ENCODE measurements around the gene EPB41L3.

The EPB41L3 gene

DNA sequence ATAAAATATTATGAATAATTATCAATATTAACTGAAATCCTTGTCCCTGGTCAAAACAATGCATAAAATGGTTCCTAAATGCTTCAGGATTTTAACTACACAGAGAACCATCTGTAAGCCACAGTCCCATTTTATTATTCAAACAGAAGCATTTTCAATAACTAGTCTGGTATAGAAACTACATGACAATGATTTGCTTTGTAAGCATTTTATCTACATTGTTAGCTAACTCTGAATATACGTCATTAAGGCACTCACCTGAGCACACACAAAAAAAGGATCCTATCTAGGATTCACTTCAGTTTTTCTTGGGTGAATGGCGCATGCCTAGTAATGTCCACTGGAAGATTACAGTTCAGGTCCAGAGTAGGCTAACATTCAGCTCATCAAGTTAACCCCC, 22.8 kb downstream of the EPB41L3 start:
- DNase-seq (ENCODE audit: low read depth), result no peak
- no peak overlapping the region for H3K4me3 ChIP-seq (ENCODE audit: low read depth, low read length)
- TF ChIP-seq, protein P1, sequence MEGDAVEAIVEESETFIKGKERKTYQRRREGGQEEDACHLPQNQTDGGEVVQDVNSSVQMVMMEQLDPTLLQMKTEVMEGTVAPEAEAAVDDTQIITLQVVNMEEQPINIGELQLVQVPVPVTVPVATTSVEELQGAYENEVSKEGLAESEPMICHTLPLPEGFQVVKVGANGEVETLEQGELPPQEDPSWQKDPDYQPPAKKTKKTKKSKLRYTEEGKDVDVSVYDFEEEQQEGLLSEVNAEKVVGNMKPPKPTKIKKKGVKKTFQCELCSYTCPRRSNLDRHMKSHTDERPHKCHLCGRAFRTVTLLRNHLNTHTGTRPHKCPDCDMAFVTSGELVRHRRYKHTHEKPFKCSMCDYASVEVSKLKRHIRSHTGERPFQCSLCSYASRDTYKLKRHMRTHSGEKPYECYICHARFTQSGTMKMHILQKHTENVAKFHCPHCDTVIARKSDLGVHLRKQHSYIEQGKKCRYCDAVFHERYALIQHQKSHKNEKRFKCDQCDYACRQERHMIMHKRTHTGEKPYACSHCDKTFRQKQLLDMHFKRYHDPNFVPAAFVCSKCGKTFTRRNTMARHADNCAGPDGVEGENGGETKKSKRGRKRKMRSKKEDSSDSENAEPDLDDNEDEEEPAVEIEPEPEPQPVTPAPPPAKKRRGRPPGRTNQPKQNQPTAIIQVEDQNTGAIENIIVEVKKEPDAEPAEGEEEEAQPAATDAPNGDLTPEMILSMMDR (IDR thresholded peaks at IDR 0.05; ENCODE audit: control insufficient read depth, extremely low read depth, insufficient read depth), result no peak

DNA sequence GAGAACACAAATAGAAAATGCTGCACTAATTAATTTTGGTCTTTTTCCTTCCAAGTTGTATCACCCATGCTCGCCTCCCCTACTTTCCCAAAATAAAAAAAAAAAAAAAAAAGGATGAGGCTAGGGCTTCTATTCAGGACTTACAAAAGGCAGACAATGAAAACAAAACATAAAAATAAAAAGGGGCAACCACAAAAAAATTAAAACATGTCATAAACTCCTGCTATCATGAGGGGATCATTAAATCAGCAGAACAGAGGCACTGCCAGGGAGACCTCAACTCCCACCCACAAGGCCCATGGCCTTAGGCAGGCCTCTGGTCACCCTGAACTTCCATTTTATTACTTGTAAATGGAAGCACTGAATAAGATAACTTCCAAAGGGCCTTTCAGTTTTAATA, 23.3 kb downstream of the EPB41L3 start:
- no peak overlapping the region for H3K4me3 ChIP-seq (ENCODE audit: low read depth, low read length)
- no peak for DNase-seq (ENCODE audit: low read depth)
- TF ChIP-seq, protein P1 (IDR thresholded peaks at IDR 0.05; ENCODE audit: control insufficient read depth, extremely low read depth, insufficient read depth), result no peak

DNA sequence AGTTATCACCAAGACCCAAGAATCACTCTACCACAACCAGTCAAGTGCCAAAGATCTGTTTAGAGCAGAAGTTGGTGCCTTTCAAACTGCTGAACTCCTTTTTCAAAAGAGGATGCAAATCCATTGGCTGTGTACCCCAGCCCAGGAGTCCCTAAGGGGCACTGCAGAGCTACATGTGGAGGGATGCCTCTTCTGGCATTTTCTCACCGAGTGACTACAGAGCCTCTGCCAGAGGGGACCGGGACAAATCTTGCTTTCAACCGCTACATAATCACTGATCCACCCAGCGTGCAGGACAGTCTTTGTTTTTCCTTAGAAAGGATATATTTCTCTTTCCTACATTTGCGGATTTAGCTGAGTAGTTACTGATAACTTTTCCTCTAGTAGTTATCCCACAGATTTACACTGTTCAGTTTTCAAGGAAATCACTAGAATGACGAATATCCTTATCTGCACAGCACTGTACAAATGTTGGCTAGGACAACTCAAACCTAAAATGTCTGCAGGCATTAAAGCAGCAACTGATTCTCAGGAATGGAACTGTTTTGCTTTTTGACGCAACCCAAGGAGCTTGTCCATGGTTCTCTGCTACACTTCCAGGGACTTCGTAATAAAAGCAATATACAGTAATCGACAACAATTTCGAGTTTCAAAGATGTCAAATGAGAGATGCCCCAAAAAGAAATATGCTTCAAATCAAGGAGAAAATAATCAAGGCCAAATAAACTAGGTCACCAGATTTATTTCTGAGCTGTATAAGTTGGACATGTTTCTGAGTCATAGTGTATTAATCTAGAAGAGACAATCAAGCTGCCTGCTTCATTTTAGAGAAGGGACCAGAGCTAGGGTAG, 24.1 kb downstream of the EPB41L3 start:
- no peak for DNase-seq (ENCODE audit: low read depth)
- no peak overlapping the region for H3K4me3 ChIP-seq (ENCODE audit: low read depth, low read length)
- TF ChIP-seq, protein P1 (IDR thresholded peaks at IDR 0.05; ENCODE audit: control insufficient read depth, extremely low read depth, insufficient read depth), result no peak

DNA sequence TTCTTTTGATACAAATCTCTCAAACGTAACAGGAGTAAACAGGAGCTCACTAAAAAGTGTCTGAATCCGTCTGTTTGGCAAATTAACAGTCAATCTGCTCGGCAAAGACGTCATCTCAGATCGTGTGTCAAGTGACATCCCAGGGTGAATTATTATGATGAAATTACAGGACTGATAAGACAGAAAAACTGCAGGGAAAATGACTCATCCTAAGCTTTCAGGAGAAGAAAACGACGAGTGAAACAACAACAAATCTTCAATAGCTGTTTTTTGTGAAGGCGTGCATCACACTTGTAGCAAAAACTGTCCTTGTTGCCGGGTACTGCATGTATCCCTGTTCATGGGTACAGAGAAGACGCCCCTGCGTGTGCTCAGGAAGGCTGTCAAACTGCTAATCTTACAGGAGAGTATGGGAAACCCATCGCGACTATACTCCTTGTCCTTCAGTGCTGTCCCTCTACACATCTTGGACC, 24.9 kb downstream of the EPB41L3 start:
- TF ChIP-seq, protein P1 (IDR thresholded peaks at IDR 0.05; ENCODE audit: control insufficient read depth, extremely low read depth, insufficient read depth), result no peak
- no peak for DNase-seq (ENCODE audit: low read depth)
- H3K4me3 ChIP-seq (ENCODE audit: low read depth, low read length), result no peak overlapping the region

DNA sequence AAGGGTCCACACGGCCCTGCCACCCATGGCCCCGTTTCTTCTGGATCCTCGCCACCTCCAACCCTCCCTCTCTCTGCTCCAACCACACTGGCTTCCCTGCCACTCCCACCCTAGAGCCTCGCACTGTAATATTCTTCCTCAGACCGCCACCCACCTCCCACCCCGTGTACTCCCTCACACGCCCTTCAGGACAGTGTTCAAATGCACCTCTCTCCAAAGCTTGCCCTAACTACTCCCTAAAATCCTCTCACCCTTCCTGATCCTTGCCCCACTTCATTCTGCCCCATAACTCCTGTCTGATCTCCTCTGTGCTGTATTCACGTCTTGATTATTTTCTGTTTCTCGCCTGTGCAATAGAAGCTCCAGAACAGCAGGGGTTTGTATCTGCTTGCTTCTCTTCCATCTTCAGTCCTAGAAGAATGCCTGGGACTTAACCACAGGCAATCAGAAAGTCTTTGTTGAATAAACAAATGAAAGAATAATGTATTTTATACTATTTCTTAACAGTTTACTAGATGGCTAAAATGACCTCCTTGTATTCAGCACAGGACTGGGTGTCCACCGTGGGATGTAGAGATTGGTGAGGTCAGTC, 25.5 kb downstream of the EPB41L3 start:
- H3K4me3 ChIP-seq (ENCODE audit: low read depth, low read length), result no peak overlapping the region
- TF ChIP-seq, protein P1 (IDR thresholded peaks at IDR 0.05; ENCODE audit: control insufficient read depth, extremely low read depth, insufficient read depth), result no peak
- DNase-seq (ENCODE audit: low read depth), result no peak

DNA sequence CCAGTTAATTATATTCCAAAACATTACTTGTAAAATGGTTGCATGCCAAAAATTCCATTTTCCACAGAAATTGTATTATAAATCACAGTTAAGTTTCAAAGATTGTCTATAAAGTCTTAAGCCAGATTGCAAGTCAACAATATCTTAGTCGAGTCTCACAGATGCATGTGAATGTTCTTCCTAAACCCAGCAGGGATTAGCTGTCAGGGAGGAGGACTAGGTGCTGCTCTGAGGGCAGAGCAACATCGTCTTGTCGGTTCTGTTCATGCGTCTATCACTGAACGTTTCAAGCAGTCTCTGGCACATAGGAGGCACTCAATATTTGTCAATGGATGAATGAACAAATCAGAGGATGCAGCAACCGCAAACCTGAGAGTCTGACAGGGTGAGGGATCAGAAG, 27.0 kb downstream of the EPB41L3 start:
- DNase-seq (ENCODE audit: low read depth), result no peak

More for the DNA sequence above, 27.0 kb downstream of the EPB41L3 start:
- no peak overlapping the region for H3K4me3 ChIP-seq (ENCODE audit: low read depth, low read length)
- TF ChIP-seq, protein P1 (IDR thresholded peaks at IDR 0.05; ENCODE audit: control insufficient read depth, extremely low read depth, insufficient read depth), result no peak

Data from LNCaP clone FGC (cell line).